A673 (cell line): ENCODE measurements around the gene TYW5. TPM values are rescaled to one million over a fixed set of nuclear protein-coding genes. Genes with fewer than 3 reads are reported as not detected.

Experiments used
- BruUV-seq: library from RNA; stranded (reverse); fragments of 400-500 nt; replicated peaks from 2 replicates; lab custom pipeline; 2021; lab: Mats Ljungman, UMichigan
- CTCF ChIA-PET: fragments of 300-600 bp; sonication (Branson Sonifier 250); formaldehyde crosslinking; loops from one replicate; lab custom pipeline; 2022; ENCODE audit warnings: antibody characterized with exemption; lab: Charles Lee
- POLR2A ChIA-PET: fragments of 300-600 bp; sonication (Branson Sonifier 250); formaldehyde crosslinking; loops from one replicate; lab custom pipeline; 2022; ENCODE audit warnings: antibody characterized with exemption; ENCODE audit not compliant: low non-redundant PET; lab: Charles Lee
- DNase-seq: peaks from one replicate; pipeline ENCODE4 v3.0.0-alpha.2; 2015; ENCODE audit warnings: low spot score
- H3K27ac ChIP-seq: fragments of 200-600 bp; sonication (generic); 2 replicates; pipeline ENCODE4 v1.5.1; 2016; ENCODE audit warnings: mixed run types, low read depth, mild to moderate bottlenecking, mixed read lengths, antibody characterized with exemption, low read length; ENCODE audit not compliant: poor library complexity, severe bottlenecking
- H3K27me3 ChIP-seq: fragments of 200-600 bp; sonication (generic); replicated peaks from 2 replicates; pipeline ENCODE4 v1.6.1; 2017; ENCODE audit warnings: mixed run types, low read depth, mild to moderate bottlenecking, mixed read lengths, antibody characterized with exemption, low read length; ENCODE audit not compliant: insufficient read depth, poor library complexity
- H3K36me3 ChIP-seq: fragments of 200-600 bp; sonication (generic); 2 replicates; pipeline ENCODE4 v1.6.1; 2016; ENCODE audit warnings: mixed run types, mild to moderate bottlenecking, mixed read lengths, antibody characterized with exemption, low read length; ENCODE audit not compliant: insufficient read depth, poor library complexity, severe bottlenecking
- H3K4me1 ChIP-seq: fragments of 200-600 bp; sonication (generic); 2 replicates; pipeline ENCODE4 v1.6.1; 2017; ENCODE audit warnings: mixed run types, mild to moderate bottlenecking, mixed read lengths, antibody characterized with exemption, low read length; ENCODE audit not compliant: insufficient read depth, poor library complexity, severe bottlenecking
- H3K4me3 ChIP-seq: fragments of 200-600 bp; sonication (generic); 2 replicates; pipeline ENCODE4 v1.5.1; 2016; ENCODE audit warnings: low read depth, mixed run types, mild to moderate bottlenecking, mixed read lengths, low read length; ENCODE audit not compliant: poor library complexity, severe bottlenecking
- H3K9me3 ChIP-seq: fragments of 200-600 bp; sonication (generic); 2 replicates; pipeline ENCODE4 v1.6.1; 2016; ENCODE audit warnings: mixed run types, low read depth, mild to moderate bottlenecking, mixed read lengths, antibody characterized with exemption, low read length; ENCODE audit not compliant: poor library complexity, severe bottlenecking
- CTCF ChIP-seq: fragments of 300-800, 200-600 bp; sonication (generic); conservative IDR thresholded peaks from 2 replicates; pipeline ENCODE4 v1.5.1; 2017; ENCODE audit warnings: low read depth, mild to moderate bottlenecking, antibody characterized with exemption, low read length, moderate library complexity, mixed read lengths
- EZH2 ChIP-seq: fragments of 200-600 bp; sonication (generic); IDR thresholded peaks from 2 replicates; pipeline ENCODE4 v1.6.1; 2017; ENCODE audit warnings: borderline replicate concordance, low read depth, mild to moderate bottlenecking, mixed read lengths, antibody characterized with exemption, low read length; ENCODE audit not compliant: poor library complexity, severe bottlenecking
- intact Hi-C: fragments of 100-400 bp; cut with micrococcal nuclease; formaldehyde crosslinking; loops from one replicate; pipeline ENCODE4 v1.10.0; 2022; ENCODE audit not compliant: unreplicated experiment
- total RNA-seq: library from RNA; stranded (reverse); gene quantifications from 2 replicates; pipeline ENCODE4 v1.2.3, GENCODE V29; 2021

The TYW5 gene
- total RNA-seq, 1 experiment from 2014 or later: 6.9 TPM

- no peak for DNase-seq
- H3K27me3 ChIP-seq: no peaks in the 10 kb centered on the region
- H3K27ac ChIP-seq: no peak overlapping the region
- POLR2A ChIA-PET: no interaction called here
- intact Hi-C loops: no loop called here
- H3K4me1 ChIP-seq: no peaks in the 10 kb centered on the region
- H3K4me3 ChIP-seq: no peak overlapping the region
- H3K9me3 ChIP-seq: no peaks in the 10 kb centered on the region
- no peaks in the 10 kb centered on the region for H3K36me3 ChIP-seq
- CTCF ChIA-PET: no interaction called here
- no TSS peak for BruUV-seq
- TF ChIP-seq CTCF (no peak), EZH2 (no peak)
These were observed 39.6 kb upstream of the TYW5 start for GRCh38 chr2:199994896-199995295.

- Histone ChIP-seq H3K27me3 (no peaks in the 10 kb centered on the region), H3K36me3 (no peaks in the 10 kb centered on the region), H3K4me1 (no peaks in the 10 kb centered on the region), H3K9me3 (no peaks in the 10 kb centered on the region), H3K4me3 (no peak overlapping the region), H3K27ac (no peak overlapping the region)
- no peak for DNase-seq
- POLR2A ChIA-PET: no interaction called here
- CTCF ChIA-PET: no interaction called here
- TF ChIP-seq CTCF: no peak
- TF ChIP-seq EZH2: no peak
- intact Hi-C loops: no loop called here
- no TSS peak for BruUV-seq
These were observed 39.1 kb upstream of the TYW5 start for GRCh38 chr2:199994371-199994770.

DNA sequence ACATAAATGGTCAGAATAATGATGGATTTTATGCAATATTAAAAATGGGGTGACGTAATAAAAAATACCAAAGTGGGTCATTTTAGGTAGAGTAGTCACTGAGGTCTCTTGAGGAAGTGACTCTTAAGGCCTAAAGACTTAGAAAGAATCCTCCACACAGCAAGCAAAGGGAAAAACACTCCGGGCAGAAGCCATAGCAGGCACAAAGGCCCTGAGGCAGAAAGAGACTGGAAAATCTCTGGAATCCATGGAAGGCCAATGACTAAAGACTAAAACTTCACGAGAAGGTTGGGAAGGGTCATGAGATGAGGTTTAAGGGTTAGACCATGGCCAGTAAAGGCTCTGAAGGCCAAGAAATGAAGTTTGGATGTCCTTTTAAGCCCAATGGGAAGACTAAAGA is 37.0 kb upstream of the TYW5 start:
- Histone ChIP-seq H3K36me3 (no peaks in the 10 kb centered on the region), H3K27me3 (no peaks in the 10 kb centered on the region), H3K9me3 (no peaks in the 10 kb centered on the region), H3K27ac (no peak overlapping the region), H3K4me3 (no peak overlapping the region), H3K4me1 (no peaks in the 10 kb centered on the region)
- no peak for DNase-seq
- ChIA-PET CTCF (no interaction called here), POLR2A (no interaction called here)
- intact Hi-C loops: no loop called here
- no TSS peak for BruUV-seq
- TF ChIP-seq EZH2: no peak
- no peak for TF ChIP-seq CTCF
